Heart right ventricle (tissue), 16 donors: ENCODE data around the gene EGLN3. TPM values are rescaled to one million over a fixed set of nuclear protein-coding genes. Genes with fewer than 3 reads are reported as not detected.

ENCODE experiments used
- ATAC-seq, 8 donors: fragments of 200-7000 bp; cut with Tn5 transposase; one replicate each; pipeline ENCODE4 v1.9.1; 2020; ENCODE audit warnings: mild to moderate bottlenecking in 8 of 8, moderate library complexity in 8 of 8, moderate number of reproducible peaks in 1 of 8
- DNase-seq, 2 donors: peaks; one replicate each; pipeline ENCODE4 v3.0.0-alpha.2; 2020
- H3K27ac ChIP-seq, 10 donors: fragments of 200-600 bp; sonication (generic) in 2 of 10; one replicate each; pipeline versions ENCODE4 v1.5.0 to v1.8.0; 2020 to 2022; ENCODE audit warnings: mild to moderate bottlenecking in 3 of 10
- H3K27me3 ChIP-seq, 7 donors: fragments of 200-600 bp; one replicate each; pipeline ENCODE4 v1.8.0; 2021 to 2022; ENCODE audit warnings: mild to moderate bottlenecking in 2 of 7
- H3K36me3 ChIP-seq, 9 donors: fragments of 200-600 bp; sonication (generic) in 1 of 9; one replicate each; pipeline versions ENCODE4 v1.5.0 to v1.8.0; 2020 to 2022; ENCODE audit warnings: mild to moderate bottlenecking in 2 of 9
- H3K4me1 ChIP-seq, 9 donors: fragments of 200-600 bp; sonication (generic) in 1 of 9; one replicate each; pipeline versions ENCODE4 v1.5.0 to v1.8.0; 2020 to 2022; ENCODE audit warnings: mild to moderate bottlenecking in 4 of 9
- H3K4me3 ChIP-seq, 10 donors: fragments of 200-600 bp; sonication (generic) in 2 of 10; one replicate each; pipeline versions ENCODE4 v1.5.0 to v1.8.0; 2020 to 2022; ENCODE audit warnings: mild to moderate bottlenecking in 7 of 10, moderate library complexity in 2 of 10
- H3K9me3 ChIP-seq, 11 donors: fragments of 200-600 bp in 10 of 11; sonication (generic) in 2 of 11; one replicate each; pipeline versions ENCODE4 v1.5.0 to v1.8.0; 2013 to 2022; ENCODE audit warnings: mild to moderate bottlenecking in 2 of 11, control low read depth in 1 of 11, moderate library complexity in 1 of 11
- CTCF ChIP-seq, 9 donors: fragments of 200-600 bp; sonication (generic) in 2 of 9; IDR thresholded peaks; one replicate each; pipeline versions ENCODE4 v1.5.0 to v1.8.0; 2021 to 2022; ENCODE audit warnings: antibody characterized with exemption in 9 of 9, mild to moderate bottlenecking in 5 of 9, moderate library complexity in 1 of 9
- WGBS, 2 donors: extraction: QIAGEN DNeasy Blood & Tissue Kit; methylation state at CpG; one replicate each; pipeline ENCODE4 v1.1.7; 2013; ENCODE audit warnings: inconsistent platforms in 1 of 2; 5-methylcytosine and 5-hydroxymethylcytosine counted together
- intact Hi-C, 10 donors: fragments of 100-400 bp; cut with DNase I; formaldehyde crosslinking; loops; one replicate each; pipeline versions ENCODE4 v1.11.1 to v1.14.2; 2022
- polyA plus RNA-seq, 2 donors: library from polyadenylated mRNA; stranded (reverse); fragments of 200-250 nt; gene quantifications; one replicate each; pipeline ENCODE4 v1.2.3, GENCODE V29; 2013
- total RNA-seq, 10 donors: library from RNA; stranded (reverse); fragmentation: NEBNext Ultra II Directional in 3 of 10; extraction: Animal tissue kit (Norgen Biotek cat#: 25700) in 3 of 10; gene quantifications; one replicate each; pipeline versions ENCODE4 v1.2.1 to v1.2.4, GENCODE V29; 2021 to 2023
- donor health status: Arrhythmogenic right ventricular cardiomyopathy.
- donor health status: ischemic (EF 13 %, LVEDD 7.1; RV severe dilation, severe dysfunction).
- donor health status: healthy with polysubstance abuse.
- donor health status: DM: no; HTN: yes; CAD: no.
- donor health status: DM: no; HTN: no; CAD: no.
- donor health status: ischemic (EF 25% LVEDD 6.9; RV normal size, moderate dysfunction).
- donor health status: ischemic (EF 25% LVEDD 5.7; RV mildly dilated, moderate dysfunction).
- donor health status: healthy.
- donor health status: DM: yes; HTN: yes; CAD: no.
- donor health status: Ischemic cardiomyopathy.
- donor health status: ischemic (EF 35%, LVEDD 5.7; RV mildly dilated, moderate dysfunction).
- donor health status: nonischemic (EF 11% LVEDD 7.7; RV severe dilation, severe dysfunction).
- donor health status: DM: yes; HTN: yes; CAD: no.
- donor health status: PGD.
- donor health status: ischemic (EF 29% LVEDD 5.4; RV normal size, mild dysfunction).
- donor health status: nonischemic (EF 23%, LVEDD 6.1; RV moderate dilation, normal function).

Gene EGLN3
- total and polyA plus RNA-seq, 12 donors, result 33.7 to 281 (median 169) TPM

GRCh38 chr14:33880330-33880729 lies 70.5 kb downstream of the EGLN3 start:
- Histone ChIP-seq H3K4me3 (no peak overlapping the region), H3K27me3 (no peaks in the 10 kb centered on the region), H3K36me3 (no peaks in the 10 kb centered on the region), H3K27ac (no peak overlapping the region), H3K4me1 (no peaks in the 10 kb centered on the region), H3K9me3 (peaks cover 0 to 46% (median 29%) of the 10 kb centered on the region in 11 donors)
- no peak for TF ChIP-seq CTCF (IDR thresholded peaks at IDR 0.05)
- WGBS, 2 donors, result 93 to 100% methylated on average over 1 of the region's 1 CpG
- no peak for ATAC-seq
- no peak for DNase-seq
- intact Hi-C loops, result no loop called here

- Histone ChIP-seq H3K4me3 (no peak overlapping the region), H3K9me3 (peaks cover 0 to 50% (median 31%) of the 10 kb centered on the region in 11 donors), H3K27ac (no peak overlapping the region), H3K4me1 (no peaks in the 10 kb centered on the region), H3K27me3 (no peaks in the 10 kb centered on the region), H3K36me3 (no peaks in the 10 kb centered on the region)
- TF ChIP-seq CTCF (IDR thresholded peaks at IDR 0.05), result no peak
- WGBS, 2 donors, result 72 to 92% methylated on average over 3 of the region's 3 CpGs
- intact Hi-C loops, result no loop called here
- no peak for ATAC-seq
- DNase-seq, result no peak
These were observed 71.1 kb downstream of the EGLN3 start for GRCh38 chr14:33879684-33880286.

- Histone ChIP-seq H3K36me3 (no peaks in the 10 kb centered on the region), H3K4me1 (no peaks in the 10 kb centered on the region), H3K27ac (no peak overlapping the region), H3K27me3 (no peaks in the 10 kb centered on the region), H3K9me3 (peaks cover 0 to 40% (median 22%) of the 10 kb centered on the region in 11 donors), H3K4me3 (no peak overlapping the region)
- no peak for DNase-seq
- intact Hi-C loops, result no loop called here
- 95 to 97% methylated on average over 2 of the region's 2 CpGs for WGBS, 2 donors
- TF ChIP-seq CTCF (IDR thresholded peaks at IDR 0.05), result no peak
- ATAC-seq, result no peak
These were observed 74.6 kb downstream of the EGLN3 start for GRCh38 chr14:33876274-33876673.
